ENCODE results near the gene CDC73. TPM values are rescaled to one million over a fixed set of nuclear protein-coding genes. Genes with fewer than 3 reads are reported as not detected.

The CDC73 gene
- total and polyA plus RNA-seq, 10 of the 15 experiments (the other 5 are each of a cell fraction or from before 2014, with no cell fraction given) = 10.6 to 43.4 (median 21.7) TPM

DNA sequence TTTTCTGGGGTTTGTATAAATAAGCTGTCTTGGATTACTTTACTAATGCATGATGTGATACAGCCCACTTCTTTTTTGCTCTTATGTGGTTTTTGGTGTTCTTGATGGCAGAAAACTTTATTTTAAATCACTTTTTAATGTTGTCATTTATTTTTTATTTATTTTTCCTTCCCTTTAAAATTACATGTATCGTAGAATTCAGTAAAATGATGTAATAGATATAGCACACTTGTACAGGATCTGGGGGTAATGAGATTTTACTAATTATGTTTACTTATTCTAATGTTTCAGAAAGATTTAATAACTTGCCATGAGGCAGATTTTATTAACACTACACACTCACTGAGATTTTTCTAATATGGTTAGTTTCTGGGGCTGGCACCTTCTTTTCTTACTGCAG is 65.3 kb downstream of the CDC73 start:
- H3K9me3 ChIP-seq (replicated peaks; ENCODE audit: control insufficient read depth, insufficient read depth, low read length) = peaks cover 2% of the 10 kb centered on the region; the same call in 2 of the 3 replicates
- peaks cover 27% of the 10 kb centered on the region for H3K79me2 ChIP-seq (ENCODE audit: control insufficient read depth, insufficient read depth, low read length)
- ATAC-seq (no peak), FAIRE-seq (no peak), DNase-seq (ENCODE audit: low read depth, low spot score) (no peak)
- H3K4me2 ChIP-seq (ENCODE audit: control insufficient read depth, insufficient read depth) = no peak overlapping the region
- ChIA-PET CTCF (interaction anchor here (0.6 to 1.6 kb wide), 6 partner anchors 12 to 150 kb away, joined by 3 to 8 read pairs (median 4); no protein-coding TSS in a partner anchor), POLR2A (interaction anchor here (0.6 kb wide), 1 partner anchor 64 kb away, joined by 4 read pairs; no protein-coding TSS in a partner anchor), SMC1A (ENCODE audit: uncharacterized antibody, unreplicated experiment) (interaction anchor here (0.7 to 1.3 kb wide), 4 partner anchors 23 to 202 kb away, joined by 3 to 4 read pairs (median 3); no protein-coding TSS in a partner anchor), RAD21 (ENCODE audit: unreplicated experiment) (no interaction called here)
- H3K36me3 ChIP-seq (ENCODE audit: control insufficient read depth in 2 of 2, insufficient read depth in 2 of 2, low read length in 1 of 2) = peaks cover 0 to 3% of the 10 kb centered on the region in 2 experiments; a peak in 3 of 4 replicates
- in situ Hi-C loops (cut with MboI) (no loop called here), intact Hi-C loops (cut with micrococcal nuclease; ENCODE audit: unreplicated experiment) (loop anchor here (10.0 kb wide), 2 partner anchors 218 to 348 kb away; no protein-coding TSS in a partner anchor)
- no peak overlapping the region for H3K4me3 ChIP-seq
- BruUV-seq (replicated peaks) = no TSS peak
- H3K27ac ChIP-seq (ENCODE audit: control insufficient read depth, insufficient read depth) = no peak overlapping the region
- H2AFZ ChIP-seq (ENCODE audit: control insufficient read depth, low read depth, low read length) = no peak overlapping the region
- WGBS (ENCODE audit: insufficient coverage, insufficient replicate concordance, low lambda C conversion rate, missing lambda C conversion rate) = 100% methylated on average over 1 of the region's 1 CpG
- H3K27me3 ChIP-seq (replicated peaks in 1 of 2; ENCODE audit: control insufficient read depth in 2 of 2, insufficient read depth in 2 of 2, low read length in 1 of 2) = no peaks in the 10 kb centered on the region
- no peaks in the 10 kb centered on the region for H4K20me1 ChIP-seq (ENCODE audit: control insufficient read depth, insufficient read depth)
- no peaks in the 10 kb centered on the region for H3K4me1 ChIP-seq (ENCODE audit: control insufficient read depth, insufficient read depth, low read length)
- no peak overlapping the region for H3K9ac ChIP-seq (ENCODE audit: control insufficient read depth, insufficient read depth, low read length)
- TF ChIP-seq POLR2AphosphoS2 (IDR thresholded peaks at IDR 0.05; ENCODE audit: low read depth, low read length) = no peak
- TF ChIP-seq IKZF1 (conservative IDR thresholded peaks at IDR 0.05) = no peak
- no peak for TF ChIP-seq ZSCAN29 (IDR thresholded peaks at IDR 0.05)
- no peak for TF ChIP-seq NR2C2 (IDR thresholded peaks at IDR 0.05; ENCODE audit: borderline replicate concordance, control insufficient read depth, insufficient read length, low read depth)
- TF ChIP-seq, protein P1, sequence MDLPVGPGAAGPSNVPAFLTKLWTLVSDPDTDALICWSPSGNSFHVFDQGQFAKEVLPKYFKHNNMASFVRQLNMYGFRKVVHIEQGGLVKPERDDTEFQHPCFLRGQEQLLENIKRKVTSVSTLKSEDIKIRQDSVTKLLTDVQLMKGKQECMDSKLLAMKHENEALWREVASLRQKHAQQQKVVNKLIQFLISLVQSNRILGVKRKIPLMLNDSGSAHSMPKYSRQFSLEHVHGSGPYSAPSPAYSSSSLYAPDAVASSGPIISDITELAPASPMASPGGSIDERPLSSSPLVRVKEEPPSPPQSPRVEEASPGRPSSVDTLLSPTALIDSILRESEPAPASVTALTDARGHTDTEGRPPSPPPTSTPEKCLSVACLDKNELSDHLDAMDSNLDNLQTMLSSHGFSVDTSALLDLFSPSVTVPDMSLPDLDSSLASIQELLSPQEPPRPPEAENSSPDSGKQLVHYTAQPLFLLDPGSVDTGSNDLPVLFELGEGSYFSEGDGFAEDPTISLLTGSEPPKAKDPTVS (IDR thresholded peaks at IDR 0.05; ENCODE audit: low read depth, low read length) = no peak
- TF ChIP-seq HDAC6 (IDR thresholded peaks at IDR 0.05; ENCODE audit: unreplicated experiment) = no peak
- no peak for TF ChIP-seq PRDM15 (CRISPR knock-in tag; IDR thresholded peaks at IDR 0.05)
- TF ChIP-seq MEF2B (IDR thresholded peaks at IDR 0.05; ENCODE audit: partially characterized antibody, poor library complexity, severe bottlenecking) = no peak
- TF ChIP-seq ZNF622 (IDR thresholded peaks at IDR 0.05) = no peak
- TF ChIP-seq WRNIP1 (IDR thresholded peaks at IDR 0.05; ENCODE audit: borderline replicate concordance, low read depth, low read length) = no peak
- no peak for TF ChIP-seq REST (IDR thresholded peaks at IDR 0.05; ENCODE audit: low read depth, low read length)
- no peak for TF ChIP-seq NFXL1 (IDR thresholded peaks at IDR 0.05; ENCODE audit: borderline replicate concordance)
- TF ChIP-seq SMC3 (IDR thresholded peaks at IDR 0.05; ENCODE audit: borderline replicate concordance, low read length) = no peak
- no peak for TF ChIP-seq IRF3 (IDR thresholded peaks at IDR 0.05)
